ENCODE measurements around the gene MOSMO.

- TF ChIP-seq POLR2A (IDR thresholded peaks at IDR 0.05), result no peak
- peak; percentile 73 to 87 (median 81) for TF ChIP-seq CTCF (IDR thresholded peaks at IDR 0.05)
- TF ChIP-seq POLR2AphosphoS5 (IDR thresholded peaks at IDR 0.05), result no peak
- no peak for TF ChIP-seq EP300 (IDR thresholded peaks at IDR 0.05; ENCODE audit: low read depth)
These were observed 69.9 kb downstream of the MOSMO start for GRCh38 chr16:22077700-22078313.
